Measurements from ENCODE around the gene VSTM4.

VSTM4 gene

GRCh38 chr10:49090189-49090575, 25.1 kb downstream of the VSTM4 start:
- DNase-seq (ENCODE audit: low read depth in 2 of 2): no peak
- TF ChIP-seq CTCF (IDR thresholded peaks at IDR 0.05; ENCODE audit: low read depth, low read length): no peak
- H3K4me3 ChIP-seq (replicated peaks in 1 of 2; ENCODE audit: low read depth in 2 of 2, low read length in 2 of 2): no peak overlapping the region

- no peak overlapping the region for H3K4me3 ChIP-seq (replicated peaks in 1 of 2; ENCODE audit: low read depth in 2 of 2, low read length in 2 of 2)
- TF ChIP-seq CTCF (IDR thresholded peaks at IDR 0.05; ENCODE audit: low read depth, low read length): no peak
- peak in 1 of 2 donors; percentile 59 for DNase-seq (ENCODE audit: low read depth in 2 of 2)
These were observed 25.6 kb downstream of the VSTM4 start for GRCh38 chr10:49089557-49090188.

GRCh38 chr10:49089152-49089551, 26.2 kb downstream of the VSTM4 start:
- no peak for TF ChIP-seq CTCF (IDR thresholded peaks at IDR 0.05; ENCODE audit: low read depth, low read length)

GRCh38 chr10:49086889-49087288, 28.4 kb downstream of the VSTM4 start:
- DNase-seq (ENCODE audit: low read depth in 2 of 2): no peak
- no peak for TF ChIP-seq CTCF (IDR thresholded peaks at IDR 0.05; ENCODE audit: low read depth, low read length)
- no peak overlapping the region for H3K4me3 ChIP-seq (replicated peaks in 1 of 2; ENCODE audit: low read depth in 2 of 2, low read length in 2 of 2)

More at GRCh38 chr10:49089152-49089551, 26.2 kb downstream of the VSTM4 start:
- no peak for DNase-seq (ENCODE audit: low read depth in 2 of 2)
- no peak overlapping the region for H3K4me3 ChIP-seq (replicated peaks in 1 of 2; ENCODE audit: low read depth in 2 of 2, low read length in 2 of 2)

- H3K4me3 ChIP-seq (replicated peaks in 1 of 2; ENCODE audit: low read depth in 2 of 2, low read length in 2 of 2): no peak overlapping the region
- TF ChIP-seq CTCF (IDR thresholded peaks at IDR 0.05; ENCODE audit: low read depth, low read length): no peak
- DNase-seq (ENCODE audit: low read depth in 2 of 2): peak in 1 of 2 donors; percentile 13
These were observed 32.1 kb downstream of the VSTM4 start for GRCh38 chr10:49083261-49083660.

- no peak for DNase-seq (ENCODE audit: low read depth in 2 of 2)
- TF ChIP-seq CTCF (IDR thresholded peaks at IDR 0.05; ENCODE audit: low read depth, low read length): no peak
- H3K4me3 ChIP-seq (replicated peaks in 1 of 2; ENCODE audit: low read depth in 2 of 2, low read length in 2 of 2): no peak overlapping the region
These were observed 32.6 kb downstream of the VSTM4 start for GRCh38 chr10:49082766-49083165.

All from cardiac fibroblast (primary cell).